ENCODE results near the gene VPS33A. TPM values are rescaled to one million over a fixed set of nuclear protein-coding genes. Genes with fewer than 3 reads are reported as not detected.

Gene VPS33A
- total and polyA plus RNA-seq, 9 donors: 9.4 to 22.5 (median 13.1) TPM

DNA sequence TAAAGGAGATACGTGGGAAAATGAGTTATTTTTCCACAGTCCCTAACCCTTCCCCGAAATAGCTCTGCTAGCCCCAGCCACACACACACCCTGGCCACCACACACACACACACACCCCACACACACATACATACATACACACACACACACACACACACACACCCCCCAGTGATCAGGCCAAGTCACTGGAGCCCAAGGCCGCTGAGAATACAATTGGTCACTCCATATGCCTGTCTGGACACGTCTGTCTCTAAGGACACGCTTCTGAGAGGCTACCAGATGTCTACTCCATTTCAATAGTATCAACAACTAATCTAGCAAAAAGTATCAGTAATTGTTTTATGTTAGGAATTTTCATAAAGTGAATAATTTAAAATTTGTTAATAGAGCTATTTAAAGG is 27.4 kb downstream of the VPS33A start:
- 92 to 93% (median 93%) methylated on average over 5 of the region's 5 CpGs for WGBS, 3 donors
- Histone ChIP-seq H3K9me3 (no peaks in the 10 kb centered on the region), H3K27me3 (no peaks in the 10 kb centered on the region), H3K27ac (no peak overlapping the region), H3K36me3 (no peaks in the 10 kb centered on the region), H3K4me1 (ENCODE audit: insufficient read depth) (no peaks in the 10 kb centered on the region), H3K4me3 (no peak overlapping the region)
- TF ChIP-seq POLR2A (IDR thresholded peaks at IDR 0.05) (no peak), EP300 (IDR thresholded peaks at IDR 0.05) (no peak)
- TF ChIP-seq, protein P1, sequence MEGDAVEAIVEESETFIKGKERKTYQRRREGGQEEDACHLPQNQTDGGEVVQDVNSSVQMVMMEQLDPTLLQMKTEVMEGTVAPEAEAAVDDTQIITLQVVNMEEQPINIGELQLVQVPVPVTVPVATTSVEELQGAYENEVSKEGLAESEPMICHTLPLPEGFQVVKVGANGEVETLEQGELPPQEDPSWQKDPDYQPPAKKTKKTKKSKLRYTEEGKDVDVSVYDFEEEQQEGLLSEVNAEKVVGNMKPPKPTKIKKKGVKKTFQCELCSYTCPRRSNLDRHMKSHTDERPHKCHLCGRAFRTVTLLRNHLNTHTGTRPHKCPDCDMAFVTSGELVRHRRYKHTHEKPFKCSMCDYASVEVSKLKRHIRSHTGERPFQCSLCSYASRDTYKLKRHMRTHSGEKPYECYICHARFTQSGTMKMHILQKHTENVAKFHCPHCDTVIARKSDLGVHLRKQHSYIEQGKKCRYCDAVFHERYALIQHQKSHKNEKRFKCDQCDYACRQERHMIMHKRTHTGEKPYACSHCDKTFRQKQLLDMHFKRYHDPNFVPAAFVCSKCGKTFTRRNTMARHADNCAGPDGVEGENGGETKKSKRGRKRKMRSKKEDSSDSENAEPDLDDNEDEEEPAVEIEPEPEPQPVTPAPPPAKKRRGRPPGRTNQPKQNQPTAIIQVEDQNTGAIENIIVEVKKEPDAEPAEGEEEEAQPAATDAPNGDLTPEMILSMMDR (IDR thresholded peaks at IDR 0.05): no peak
- DNase-seq: no peak
- intact Hi-C loops (cut with DNase I): no loop called here

- Histone ChIP-seq H3K4me3 (no peak overlapping the region), H3K9me3 (no peaks in the 10 kb centered on the region), H3K36me3 (no peaks in the 10 kb centered on the region), H3K27ac (no peak overlapping the region), H3K27me3 (no peaks in the 10 kb centered on the region), H3K4me1 (ENCODE audit: insufficient read depth) (no peaks in the 10 kb centered on the region)
- intact Hi-C loops (cut with DNase I): no loop called here
- DNase-seq: no peak
- TF ChIP-seq POLR2A (IDR thresholded peaks at IDR 0.05): no peak
- TF ChIP-seq EP300 (IDR thresholded peaks at IDR 0.05): no peak
- TF ChIP-seq, protein P1 (IDR thresholded peaks at IDR 0.05): no peak
- 81 to 89% (median 86%) methylated on average over 7 of the region's 7 CpGs for WGBS, 3 donors
Observed at GRCh38 chr12:122235741-122236140, 30.6 kb downstream of the VPS33A start.

GRCh38 chr12:122232691-122233090 is 33.6 kb downstream of the VPS33A start:
- Histone ChIP-seq H3K9me3 (no peaks in the 10 kb centered on the region), H3K4me3 (no peak overlapping the region), H3K4me1 (ENCODE audit: insufficient read depth) (no peaks in the 10 kb centered on the region), H3K36me3 (no peaks in the 10 kb centered on the region), H3K27me3 (no peaks in the 10 kb centered on the region), H3K27ac (no peak overlapping the region)
- no peak for DNase-seq
- intact Hi-C loops (cut with DNase I): no loop called here
- TF ChIP-seq, protein P1 (IDR thresholded peaks at IDR 0.05): no peak
- TF ChIP-seq EP300 (IDR thresholded peaks at IDR 0.05) (no peak), POLR2A (IDR thresholded peaks at IDR 0.05) (no peak)
- 90 to 98% (median 94%) methylated on average over 10 of the region's 10 CpGs for WGBS, 3 donors

- peaks cover 7% of the 10 kb centered on the region for H3K4me1 ChIP-seq (ENCODE audit: insufficient read depth)
- intact Hi-C loops (cut with DNase I): no loop called here
- whole genome bisulfite sequencing, 3 donors: 70 to 75% (median 74%) methylated on average over 6 of the region's 6 CpGs
- H3K4me3 ChIP-seq: no peak overlapping the region
- no peaks in the 10 kb centered on the region for H3K36me3 ChIP-seq
- no peak for DNase-seq
- TF ChIP-seq, protein P1 (IDR thresholded peaks at IDR 0.05): no peak
- TF ChIP-seq EP300 (IDR thresholded peaks at IDR 0.05): no peak
- TF ChIP-seq POLR2A (IDR thresholded peaks at IDR 0.05): no peak
- no peaks in the 10 kb centered on the region for H3K27me3 ChIP-seq
- no peaks in the 10 kb centered on the region for H3K9me3 ChIP-seq
- H3K27ac ChIP-seq: no peak overlapping the region
Observed at GRCh38 chr12:122230798-122231197, 35.5 kb downstream of the VPS33A start.
